GM10266 (cell line): ENCODE measurements around the gene NAIF1.

Experiments
- DNase-seq: peaks from one replicate; pipeline ENCODE4 v3.0.0; 2012; ENCODE audit errors: extremely low spot score
- CTCF ChIP-seq: IDR thresholded peaks from 2 replicates; pipeline ENCODE4 v1.5.1; 2012; ENCODE audit warnings: mild to moderate bottlenecking, low read depth; ENCODE audit not compliant: control insufficient read depth, insufficient read depth; ENCODE audit errors: missing control alignments

Gene NAIF1

GRCh38 chr9:128109050-128109709 lies 42.1 kb upstream of the NAIF1 start:
- DNase-seq = no peak
- TF ChIP-seq CTCF = no peak

- DNase-seq = no peak
- no peak for TF ChIP-seq CTCF
These were observed 41.3 kb upstream of the NAIF1 start for GRCh38 chr9:128108269-128109049.

- TF ChIP-seq CTCF = no peak
- DNase-seq = no peak
These were observed 40.5 kb upstream of the NAIF1 start for GRCh38 chr9:128107468-128108268.

GRCh38 chr9:128106940-128107467 lies 39.9 kb upstream of the NAIF1 start:
- no peak for DNase-seq
- TF ChIP-seq CTCF = no peak

GRCh38 chr9:128106181-128106939 lies 39.2 kb upstream of the NAIF1 start:
- DNase-seq = no peak
- no peak for TF ChIP-seq CTCF

- no peak for TF ChIP-seq CTCF
- no peak for DNase-seq
These were observed 38.5 kb upstream of the NAIF1 start for GRCh38 chr9:128105538-128106175.
